A673 (cell line): Measurements from ENCODE around the gene DENND2D. TPM values are rescaled to one million over a fixed set of nuclear protein-coding genes. Genes with fewer than 3 reads are reported as not detected.

Source experiments
- BruUV-seq: library from RNA; stranded (reverse); fragments of 400-500 nt; replicated peaks from 2 replicates; lab custom pipeline; 2021; lab: Mats Ljungman, UMichigan
- CTCF ChIA-PET: fragments of 300-600 bp; sonication (Branson Sonifier 250); formaldehyde crosslinking; loops from one replicate; lab custom pipeline; 2022; ENCODE audit warnings: antibody characterized with exemption; lab: Charles Lee
- POLR2A ChIA-PET: fragments of 300-600 bp; sonication (Branson Sonifier 250); formaldehyde crosslinking; loops from one replicate; lab custom pipeline; 2022; ENCODE audit warnings: antibody characterized with exemption; ENCODE audit not compliant: low non-redundant PET; lab: Charles Lee
- DNase-seq: peaks from one replicate; pipeline ENCODE4 v3.0.0-alpha.2; 2015; ENCODE audit warnings: low spot score
- H3K27ac ChIP-seq: fragments of 200-600 bp; sonication (generic); 2 replicates; pipeline ENCODE4 v1.5.1; 2016; ENCODE audit warnings: mixed run types, low read depth, mild to moderate bottlenecking, mixed read lengths, antibody characterized with exemption, low read length; ENCODE audit not compliant: poor library complexity, severe bottlenecking
- H3K27me3 ChIP-seq: fragments of 200-600 bp; sonication (generic); replicated peaks from 2 replicates; pipeline ENCODE4 v1.6.1; 2017; ENCODE audit warnings: mixed run types, low read depth, mild to moderate bottlenecking, mixed read lengths, antibody characterized with exemption, low read length; ENCODE audit not compliant: insufficient read depth, poor library complexity
- H3K36me3 ChIP-seq: fragments of 200-600 bp; sonication (generic); 2 replicates; pipeline ENCODE4 v1.6.1; 2016; ENCODE audit warnings: mixed run types, mild to moderate bottlenecking, mixed read lengths, antibody characterized with exemption, low read length; ENCODE audit not compliant: insufficient read depth, poor library complexity, severe bottlenecking
- H3K4me1 ChIP-seq: fragments of 200-600 bp; sonication (generic); 2 replicates; pipeline ENCODE4 v1.6.1; 2017; ENCODE audit warnings: mixed run types, mild to moderate bottlenecking, mixed read lengths, antibody characterized with exemption, low read length; ENCODE audit not compliant: insufficient read depth, poor library complexity, severe bottlenecking
- H3K4me3 ChIP-seq: fragments of 200-600 bp; sonication (generic); 2 replicates; pipeline ENCODE4 v1.5.1; 2016; ENCODE audit warnings: low read depth, mixed run types, mild to moderate bottlenecking, mixed read lengths, low read length; ENCODE audit not compliant: poor library complexity, severe bottlenecking
- H3K9me3 ChIP-seq: fragments of 200-600 bp; sonication (generic); 2 replicates; pipeline ENCODE4 v1.6.1; 2016; ENCODE audit warnings: mixed run types, low read depth, mild to moderate bottlenecking, mixed read lengths, antibody characterized with exemption, low read length; ENCODE audit not compliant: poor library complexity, severe bottlenecking
- CTCF ChIP-seq: fragments of 300-800, 200-600 bp; sonication (generic); conservative IDR thresholded peaks from 2 replicates; pipeline ENCODE4 v1.5.1; 2017; ENCODE audit warnings: low read depth, mild to moderate bottlenecking, antibody characterized with exemption, low read length, moderate library complexity, mixed read lengths
- EZH2 ChIP-seq: fragments of 200-600 bp; sonication (generic); IDR thresholded peaks from 2 replicates; pipeline ENCODE4 v1.6.1; 2017; ENCODE audit warnings: borderline replicate concordance, low read depth, mild to moderate bottlenecking, mixed read lengths, antibody characterized with exemption, low read length; ENCODE audit not compliant: poor library complexity, severe bottlenecking
- intact Hi-C: fragments of 100-400 bp; cut with micrococcal nuclease; formaldehyde crosslinking; loops from one replicate; pipeline ENCODE4 v1.10.0; 2022; ENCODE audit not compliant: unreplicated experiment
- total RNA-seq: library from RNA; stranded (reverse); gene quantifications from 2 replicates; pipeline ENCODE4 v1.2.3, GENCODE V29; 2021

DENND2D gene
- total RNA-seq, 1 experiment from 2014 or later: not detected

- Histone ChIP-seq H3K27me3 (no peaks in the 10 kb centered on the region), H3K4me3 (no peak overlapping the region), H3K9me3 (no peaks in the 10 kb centered on the region), H3K27ac (no peak overlapping the region), H3K4me1 (no peaks in the 10 kb centered on the region), H3K36me3 (no peaks in the 10 kb centered on the region)
- intact Hi-C loops: no loop called here
- no peak for TF ChIP-seq EZH2
- no peak for TF ChIP-seq CTCF
- no peak for DNase-seq
- ChIA-PET POLR2A (no interaction called here), CTCF (no interaction called here)
- no TSS peak for BruUV-seq
Measured at GRCh38 chr1:111191496-111191895, 8.9 kb downstream of the DENND2D start.

GRCh38 chr1:111190931-111191451, 9.5 kb downstream of the DENND2D start:
- H3K36me3 ChIP-seq: no peaks in the 10 kb centered on the region
- H3K27ac ChIP-seq: no peak overlapping the region
- H3K4me3 ChIP-seq: no peak overlapping the region
- H3K4me1 ChIP-seq: no peaks in the 10 kb centered on the region
- no peaks in the 10 kb centered on the region for H3K9me3 ChIP-seq
- no peak for DNase-seq
- H3K27me3 ChIP-seq: no peaks in the 10 kb centered on the region
- BruUV-seq: no TSS peak
- CTCF ChIA-PET: no interaction called here
- intact Hi-C loops: no loop called here
- POLR2A ChIA-PET: no interaction called here
- no peak for TF ChIP-seq EZH2
- no peak for TF ChIP-seq CTCF

- CTCF ChIA-PET: no interaction called here
- Histone ChIP-seq H3K9me3 (no peaks in the 10 kb centered on the region), H3K4me3 (no peak overlapping the region), H3K27me3 (no peaks in the 10 kb centered on the region), H3K4me1 (no peaks in the 10 kb centered on the region), H3K36me3 (peaks cover 13% of the 10 kb centered on the region), H3K27ac (no peak overlapping the region)
- POLR2A ChIA-PET: interaction anchor here (0.6 kb wide), 1 partner anchor 69 kb away, joined by 3 read pairs; no protein-coding TSS in a partner anchor
- intact Hi-C loops: no loop called here
- no TSS peak for BruUV-seq
- DNase-seq: no peak
- TF ChIP-seq EZH2: no peak
- TF ChIP-seq CTCF: no peak
Measured at GRCh38 chr1:111184663-111185062, 15.8 kb downstream of the DENND2D start.
